Medulla oblongata (tissue), 1 donor: ENCODE measurements around the gene RACK1.
"Not testable (repeated sequence)": the region's sequence is repeated elsewhere in the genome, so short reads cannot be mapped to it uniquely, and the experiment has no call there.

Source experiments
- DNase-seq: peaks from one replicate; pipeline ENCODE4 v3.0.0-alpha.2; 2015; ENCODE audit errors: extremely low spot score

Gene RACK1

GRCh38 chr5:181243564-181244343, at the start of gene RACK1:
RACK1 (minus strand) TSS chr5:181243906; CDS start chr5:181243800, 106 bp downstream.
- DNase-seq, result peak; percentile 95

DNA sequence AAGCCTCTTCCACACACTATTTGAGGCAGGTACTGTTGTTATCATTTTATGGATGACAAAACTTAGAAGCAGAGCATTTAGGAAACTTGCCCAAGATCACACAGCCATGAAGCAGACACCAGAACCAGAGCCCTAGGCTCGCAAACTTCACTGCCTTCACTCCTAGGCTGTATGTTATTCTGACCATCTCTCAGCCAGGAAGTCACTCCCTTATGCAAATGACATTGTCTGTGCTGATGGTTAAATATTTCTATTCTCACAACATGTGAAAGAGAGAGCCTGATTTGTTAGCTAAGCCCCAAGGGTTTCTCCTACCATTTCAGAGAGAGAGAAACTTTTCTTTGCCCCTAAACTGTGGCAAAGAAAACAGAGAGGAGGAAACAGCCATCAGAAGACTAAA, 43.6 kb upstream of the RACK1 start:
- not testable (repeated sequence) for DNase-seq

DNA sequence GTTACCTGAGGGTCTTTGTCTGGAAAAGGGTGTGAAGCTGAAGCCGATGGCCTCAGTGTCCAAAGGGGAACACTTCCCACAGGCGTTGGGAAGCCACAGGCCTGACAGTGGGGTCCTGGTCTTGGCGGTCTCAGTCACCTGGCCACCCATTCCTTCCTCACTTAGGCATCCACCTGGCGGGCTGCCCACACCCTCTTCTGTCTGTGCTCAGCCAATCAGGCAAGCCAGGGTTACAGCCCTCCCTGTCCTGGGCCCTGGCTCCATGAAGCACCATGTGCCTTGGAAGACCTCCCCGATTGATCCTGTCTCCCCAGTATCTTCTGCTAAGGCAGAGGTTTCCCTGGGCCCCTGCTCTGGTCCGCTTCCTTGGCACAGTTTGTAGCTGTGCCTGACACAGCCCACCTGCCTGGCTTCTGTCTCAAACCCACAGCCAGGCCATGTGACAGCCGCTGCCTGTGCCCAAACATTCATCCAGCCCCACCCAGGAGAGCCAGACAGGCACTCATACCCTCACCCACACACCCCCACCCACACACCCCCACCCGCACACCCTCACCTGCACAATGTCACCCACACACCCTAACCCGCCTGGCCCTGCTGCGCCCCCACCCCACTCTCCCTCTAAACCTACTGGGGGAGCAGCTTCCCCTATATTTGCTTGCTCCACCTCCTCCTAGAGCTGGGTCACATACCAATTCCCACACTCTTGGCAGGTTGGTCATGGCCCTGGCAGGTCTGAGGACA, 42.4 kb upstream of the RACK1 start:
- DNase-seq, result not testable (repeated sequence)

- DNase-seq, result not testable (repeated sequence)
These were observed 40.4 kb upstream of the RACK1 start for GRCh38 chr5:181283841-181284755.

- no peak for DNase-seq
These were observed 39.6 kb upstream of the RACK1 start for GRCh38 chr5:181283347-181283746.

DNA sequence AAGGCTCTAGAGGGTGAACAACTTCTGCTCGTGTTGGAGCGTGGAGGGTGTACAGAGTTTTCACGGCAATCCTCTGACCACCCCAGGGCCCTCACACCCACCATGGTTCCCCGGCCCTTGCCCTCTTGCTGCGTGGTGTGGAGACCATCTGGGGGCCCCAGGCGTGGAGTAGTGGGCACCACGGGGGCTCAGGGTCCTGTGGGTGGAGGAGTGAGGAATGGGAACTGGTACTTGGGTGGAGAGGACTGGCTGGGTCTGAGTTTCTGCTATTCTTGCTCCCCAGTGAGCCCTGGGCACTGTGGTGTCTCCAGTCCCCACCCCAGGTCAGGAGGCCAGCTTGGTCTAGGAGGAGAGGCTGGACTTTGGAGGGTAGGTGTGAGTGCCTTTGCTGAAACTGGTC, 39.2 kb upstream of the RACK1 start:
- DNase-seq, result no peak

DNA sequence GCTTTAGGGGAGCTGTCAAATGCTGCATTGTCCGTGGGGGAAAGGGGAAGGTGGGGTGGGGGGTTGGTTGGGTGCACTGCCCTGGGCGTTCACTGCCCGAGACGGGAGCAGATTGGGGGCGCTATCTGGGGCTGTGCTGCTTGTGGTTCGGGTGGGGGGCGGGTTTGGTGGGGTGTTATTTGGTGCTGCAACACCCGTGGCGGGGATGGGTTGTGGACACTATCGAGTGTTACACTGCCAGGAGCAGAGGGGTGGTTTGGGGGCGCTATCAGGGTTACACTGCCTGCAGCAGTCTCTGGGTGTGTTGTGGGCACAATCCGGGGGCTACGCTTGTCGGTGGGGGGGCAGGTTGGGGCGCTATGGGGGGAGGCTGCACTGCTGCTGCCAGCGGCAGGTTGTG, 38.7 kb upstream of the RACK1 start:
- not testable (repeated sequence) for DNase-seq

DNA sequence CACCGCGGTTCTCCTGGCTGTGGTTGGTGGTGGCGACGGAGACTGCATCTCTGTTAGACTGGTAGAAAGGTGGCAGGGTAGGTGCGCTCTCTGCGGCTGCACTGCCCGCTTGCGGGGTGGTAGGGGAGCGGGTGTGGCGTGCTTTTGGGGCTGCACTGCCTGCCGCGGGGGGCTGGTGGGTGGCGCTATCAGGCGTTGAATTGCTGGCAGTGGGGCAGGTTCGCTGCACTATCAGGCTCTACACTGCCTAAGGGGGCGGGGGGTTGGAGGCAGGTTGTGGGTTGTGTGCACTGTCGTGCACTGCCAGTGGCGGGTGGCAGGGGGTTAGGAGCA, 38.2 kb upstream of the RACK1 start:
- no peak for DNase-seq

DNA sequence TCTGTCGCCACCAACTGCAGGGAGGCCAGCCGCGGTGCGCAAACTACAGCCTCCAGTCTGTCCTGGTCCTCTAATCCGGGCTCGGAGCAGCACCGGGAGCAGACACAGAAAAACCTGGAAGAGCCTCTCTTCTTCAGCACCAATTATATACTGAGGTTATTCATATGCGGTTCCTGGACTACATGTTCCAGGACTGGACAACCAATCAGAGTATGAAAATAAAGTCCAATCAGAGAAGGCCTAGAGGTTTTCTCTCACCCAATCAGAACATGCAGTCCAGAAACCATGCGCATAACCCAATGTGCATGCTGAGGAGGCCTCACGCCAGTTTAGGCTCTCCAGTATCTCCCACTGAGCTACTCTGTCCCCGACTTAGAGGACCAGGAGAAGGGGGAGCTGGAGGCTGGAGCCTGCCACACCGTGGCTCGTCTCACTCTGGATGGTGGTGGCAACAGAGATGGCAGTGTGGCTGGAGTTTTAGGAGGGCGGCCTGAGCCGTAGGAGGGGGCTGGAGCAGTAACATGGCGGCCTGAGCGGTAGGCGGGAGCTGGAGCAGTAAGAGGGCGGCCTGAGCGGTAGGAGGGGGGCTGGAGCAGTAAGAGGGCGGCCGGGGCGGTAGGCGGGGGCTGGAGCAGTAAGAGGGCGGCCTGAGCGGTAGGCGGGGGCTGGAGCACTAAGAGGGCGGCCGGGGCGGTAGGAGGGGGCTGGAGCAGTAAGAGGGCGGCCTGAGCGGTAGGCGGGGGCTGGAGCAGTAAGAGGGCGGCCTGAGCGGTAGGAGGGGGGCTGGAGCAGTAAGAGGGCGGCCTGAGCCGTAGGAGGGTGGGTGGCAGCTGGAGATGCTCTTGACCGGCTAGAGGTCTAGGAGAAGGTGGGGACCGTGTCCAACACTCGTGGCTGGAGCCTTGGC, 37.6 kb upstream of the RACK1 start:
- DNase-seq, result no peak

GRCh38 chr5:181280251-181280762, 36.6 kb upstream of the RACK1 start:
- no peak for DNase-seq

- DNase-seq, result not testable (repeated sequence)
These were observed 29.7 kb upstream of the RACK1 start for GRCh38 chr5:181273433-181273744.

GRCh38 chr5:181271081-181271480, 27.4 kb upstream of the RACK1 start:
- DNase-seq, result no peak

GRCh38 chr5:181267907-181268306, 24.2 kb upstream of the RACK1 start:
- DNase-seq, result not testable (repeated sequence)

DNA sequence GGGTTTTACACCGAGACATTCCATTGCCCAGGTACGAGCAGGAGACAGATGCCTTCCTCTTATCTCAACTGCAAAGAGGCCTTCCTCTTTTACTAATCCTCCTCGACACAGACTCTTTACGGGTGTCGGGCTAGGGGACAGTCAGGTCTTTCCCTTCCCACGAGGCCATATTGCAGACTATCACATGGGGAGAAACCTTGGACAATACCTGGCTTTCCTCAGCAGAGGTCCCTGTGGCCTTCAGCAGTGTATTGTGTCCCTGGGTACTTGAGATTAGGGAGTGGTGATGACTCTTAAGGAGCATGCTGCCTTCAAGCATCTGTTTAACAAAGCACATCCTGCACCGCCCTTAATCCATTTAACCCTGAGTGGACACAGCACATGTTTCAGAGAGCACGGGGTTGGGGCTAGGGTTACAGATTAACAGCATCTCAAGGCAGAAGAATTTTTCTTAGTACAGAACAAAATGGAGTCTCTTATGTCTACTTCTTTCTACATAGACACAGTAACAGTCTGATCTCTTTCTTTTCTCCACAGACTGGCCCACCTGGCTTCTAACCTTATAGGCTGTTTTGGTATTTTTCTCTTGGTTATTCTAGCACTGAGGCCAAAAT, 23.7 kb upstream of the RACK1 start:
- not testable (repeated sequence) for DNase-seq

DNA sequence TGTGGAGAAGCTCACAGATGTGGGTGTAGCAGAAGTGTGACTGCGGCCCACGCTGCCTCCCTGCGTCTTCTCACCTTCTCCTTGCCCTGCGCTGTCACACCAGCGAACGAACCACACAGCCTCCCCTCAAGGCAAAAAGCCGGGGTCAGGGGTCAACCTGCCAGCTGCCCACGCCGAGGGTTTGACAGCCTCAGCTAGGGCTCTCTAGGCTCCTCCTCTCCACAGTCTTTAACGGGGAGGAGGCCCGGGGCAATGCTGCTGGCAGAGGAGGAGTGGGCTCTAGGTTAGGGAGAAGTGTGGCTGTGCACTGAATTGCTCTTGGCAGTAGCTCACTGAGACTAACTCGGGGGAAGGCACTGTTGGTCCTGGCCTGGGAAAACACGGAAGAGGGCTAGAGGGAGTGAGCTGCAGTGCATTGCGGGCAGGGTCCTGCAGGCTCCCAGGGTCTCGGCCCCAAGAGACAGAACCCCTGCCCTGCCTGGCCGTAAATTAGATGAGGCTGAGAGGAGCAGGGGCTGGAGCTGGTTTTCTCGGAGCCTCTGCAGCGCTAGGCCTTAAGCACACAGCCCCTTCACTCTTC, 21.5 kb upstream of the RACK1 start:
- DNase-seq, result no peak

GRCh38 chr5:181263633-181264032, 19.9 kb upstream of the RACK1 start:
- DNase-seq, result no peak

DNA sequence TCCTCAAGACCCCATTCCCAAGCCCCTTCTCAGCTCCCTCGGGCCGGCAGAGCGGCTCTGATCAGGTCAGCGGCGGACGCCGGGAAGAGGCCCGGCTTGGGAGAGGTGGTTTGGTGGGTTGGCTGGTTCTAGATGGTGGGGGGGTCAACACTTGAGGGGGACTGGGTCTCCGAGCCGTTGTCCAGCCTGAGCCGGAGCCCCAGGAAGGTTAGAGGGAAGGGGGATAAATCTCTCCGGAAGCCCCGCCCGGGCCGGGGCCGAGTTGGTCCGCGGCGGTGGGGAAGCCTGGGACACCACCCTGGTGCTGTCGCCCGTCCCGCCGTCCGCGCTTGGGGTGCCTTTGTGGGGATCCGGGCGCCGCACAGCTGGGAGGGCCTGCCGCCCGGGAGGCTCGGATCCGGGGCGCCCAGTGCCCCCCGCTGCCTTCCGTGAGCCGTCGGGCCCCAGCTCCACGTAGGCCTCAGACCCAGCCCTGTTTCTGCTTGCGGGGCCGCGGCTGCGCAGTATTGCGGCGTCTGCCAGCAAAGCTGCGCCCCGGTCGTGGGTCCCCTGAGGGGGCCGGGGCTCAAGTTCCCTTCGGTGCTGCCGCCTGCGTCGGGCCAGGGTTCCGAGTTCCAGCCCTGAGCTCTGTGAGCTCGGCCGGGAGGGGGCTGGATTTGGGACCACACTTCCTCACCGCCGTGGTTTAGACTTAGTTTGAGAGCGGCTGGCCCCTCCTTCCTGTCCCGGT, 17.8 kb upstream of the RACK1 start:
- DNase-seq, result peak; percentile 61

DNA sequence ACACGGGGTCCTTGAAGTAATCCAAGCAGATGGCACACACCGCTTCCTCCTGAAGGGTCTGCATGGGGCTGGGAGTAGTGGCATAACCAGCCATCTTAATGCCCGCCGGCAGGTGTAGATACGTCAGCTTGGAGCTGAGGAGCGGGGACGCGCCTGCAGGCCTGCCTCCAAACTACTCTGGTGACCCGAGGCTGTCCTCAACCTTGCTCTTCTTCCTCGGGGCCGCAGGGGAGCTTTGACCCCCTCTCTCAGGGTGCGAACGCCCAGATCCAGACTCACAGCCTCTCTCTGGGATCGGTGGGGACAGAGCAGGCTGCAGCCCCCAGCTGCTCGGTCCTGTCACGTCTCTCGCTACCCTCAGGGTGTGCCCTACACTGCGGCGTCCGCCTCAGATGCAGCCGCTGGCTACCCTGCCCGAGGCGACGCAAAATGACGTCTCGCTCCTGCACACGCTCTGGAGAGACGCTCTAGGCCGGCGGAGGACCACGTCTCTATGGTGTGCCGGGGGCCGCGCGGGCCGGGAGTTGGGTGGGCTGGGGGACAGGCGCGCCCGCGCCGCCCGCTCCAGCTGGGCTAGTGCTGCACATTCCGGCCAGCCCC, 17.1 kb upstream of the RACK1 start, which contains the start of gene TRIM52:
Gene TRIM52, minus strand, starts transcription at position 424 of the 600 bp plus-strand sequence. Its CDS starts 330 bp downstream, at position 94.
- peak; percentile 92 for DNase-seq
